Activated T-helper 1 cell treated with anti-CD3 and anti-CD28 coated beads, Interleukin-12 subunit alpha, Interleukin-12 subunit beta, Interleukin-2, Interleukin-4 antibody, amounts not matched to agents 30 ng/mL and 10 ng/mL and 1 ng/mL, durations not matched to agents 14 hours and 24 hours and 36 hours (primary cell): ENCODE results near the gene ADGRD1. TPM values are rescaled to one million over a fixed set of nuclear protein-coding genes. Genes with fewer than 3 reads are reported as not detected.

Experiments
- DNase-seq: peaks from one replicate; pipeline ENCODE4 v3.0.0; 2021; ENCODE audit warnings: low spot score
- H3K27ac Mint-ChIP-seq: one replicate; pipeline ENCODE4 v1.8.0; 2021; ENCODE audit warnings: mild to moderate bottlenecking, mixed read lengths
- H3K27me3 Mint-ChIP-seq: one replicate; pipeline ENCODE4 v1.8.0; 2022; ENCODE audit warnings: mild to moderate bottlenecking, moderate library complexity, mixed read lengths; ENCODE audit not compliant: insufficient read depth
- H3K36me3 Mint-ChIP-seq: one replicate; pipeline ENCODE4 v1.8.0; 2021; ENCODE audit warnings: low read depth, mixed read lengths
- H3K4me1 Mint-ChIP-seq: one replicate; pipeline ENCODE4 v1.8.0; 2021; ENCODE audit warnings: low read depth, mixed read lengths
- H3K4me3 Mint-ChIP-seq: one replicate; pipeline ENCODE4 v1.8.0; 2021; ENCODE audit warnings: mild to moderate bottlenecking, moderate library complexity, mixed read lengths
- H3K9me3 Mint-ChIP-seq: one replicate; pipeline ENCODE4 v1.8.0; 2021; ENCODE audit warnings: mixed read lengths
- intact Hi-C: fragments of 100-400 bp; cut with micrococcal nuclease; formaldehyde crosslinking; loops from one replicate; pipeline ENCODE4 v1.15.1; 2024
- total RNA-seq: library from RNA; stranded (reverse); gene quantifications from 2 replicates; pipeline ENCODE4 v1.2.3, GENCODE V29; 2022

ADGRD1 gene
- total RNA-seq, 1 donor from 2014 or later, result 0.18 TPM

DNA sequence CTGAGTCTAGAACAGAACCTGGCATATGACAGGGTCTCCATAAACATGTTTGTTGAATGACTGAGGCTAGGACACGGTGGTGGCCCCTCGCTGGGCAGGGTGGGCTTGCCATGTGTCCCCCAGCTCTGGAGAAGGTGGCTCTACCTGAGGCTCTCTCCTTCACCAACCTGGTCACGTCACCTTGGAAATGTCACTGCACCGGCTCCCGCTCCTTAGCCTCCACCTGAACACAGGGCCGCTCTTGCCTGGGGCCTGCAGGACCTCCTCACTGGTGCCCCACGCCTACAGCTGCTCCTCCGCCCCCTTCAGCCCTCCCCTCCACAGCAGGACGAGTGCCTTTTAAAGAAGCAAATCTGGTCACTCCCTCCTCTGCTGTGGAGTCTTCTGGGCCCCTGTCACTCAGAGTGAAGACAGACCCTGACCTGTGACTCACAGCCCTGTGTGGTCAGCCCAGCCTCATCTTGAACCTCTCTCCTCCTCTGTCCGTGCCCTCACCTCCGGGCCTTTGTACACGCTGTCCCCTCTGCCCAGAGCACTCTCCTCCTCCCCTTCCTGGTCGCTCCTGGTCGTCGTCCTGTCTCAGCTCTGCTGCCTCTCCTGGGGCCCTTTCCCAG, 81.0 kb downstream of the ADGRD1 start:
- Mint-ChIP-seq H3K9me3 (peaks cover 19% of the 10 kb centered on the region), H3K27me3 (no peaks in the 10 kb centered on the region), H3K4me3 (no peak overlapping the region), H3K4me1 (no peaks in the 10 kb centered on the region), H3K36me3 (no peaks in the 10 kb centered on the region), H3K27ac (no peak overlapping the region)
- DNase-seq, result no peak
- intact Hi-C loops, result no loop called here

DNA sequence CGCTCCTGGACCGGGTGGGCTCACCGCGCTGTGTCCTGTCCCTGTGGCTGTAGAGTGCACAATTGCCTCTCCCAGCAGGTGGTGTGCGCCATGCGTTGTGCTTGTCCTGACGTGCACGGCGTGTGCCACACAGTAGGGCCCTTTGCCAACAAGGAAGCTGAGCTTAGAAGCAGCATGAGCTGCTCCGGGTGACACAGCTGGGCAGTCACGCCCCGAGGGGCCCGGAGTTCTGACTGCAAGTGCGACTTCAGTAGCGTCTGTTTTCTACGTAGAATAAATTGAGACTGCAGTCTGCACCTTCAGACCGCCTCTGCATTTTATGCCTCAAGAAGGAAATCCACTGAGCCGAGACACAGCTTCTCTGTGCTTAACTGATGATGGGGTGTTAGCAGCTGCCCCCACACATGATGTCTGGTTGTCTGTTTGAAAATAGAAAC, 81.6 kb downstream of the ADGRD1 start:
- H3K4me1 Mint-ChIP-seq, result no peaks in the 10 kb centered on the region
- H3K9me3 Mint-ChIP-seq, result peaks cover 19% of the 10 kb centered on the region

DNA sequence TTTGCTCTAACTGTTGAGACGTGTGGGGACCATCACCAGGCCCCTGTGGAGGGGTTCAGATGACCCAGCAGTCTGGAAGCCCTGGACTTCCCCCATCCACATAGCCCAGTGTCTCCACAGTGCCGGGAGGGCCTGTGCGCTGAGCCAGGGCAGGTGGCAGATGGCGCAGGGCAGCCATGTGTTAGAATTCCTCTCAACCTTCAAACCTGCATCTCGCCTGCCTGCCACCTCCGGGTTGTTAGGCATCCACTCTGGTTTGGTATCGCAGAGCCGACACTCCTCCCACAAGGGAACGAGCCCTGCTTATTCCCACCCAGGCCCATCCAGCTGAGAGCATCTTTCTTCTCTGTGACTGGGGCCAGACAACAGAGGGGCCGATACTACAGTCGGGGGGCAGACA, 84.5 kb downstream of the ADGRD1 start:
- H3K4me3 Mint-ChIP-seq, result no peak overlapping the region
- no peaks in the 10 kb centered on the region for H3K27me3 Mint-ChIP-seq
- intact Hi-C loops, result no loop called here
- H3K9me3 Mint-ChIP-seq, result peaks cover 19% of the 10 kb centered on the region
- H3K36me3 Mint-ChIP-seq, result no peaks in the 10 kb centered on the region
- H3K4me1 Mint-ChIP-seq, result no peaks in the 10 kb centered on the region
- no peak overlapping the region for H3K27ac Mint-ChIP-seq
- DNase-seq, result no peak

More for the DNA sequence above, 81.6 kb downstream of the ADGRD1 start:
- no peak overlapping the region for H3K27ac Mint-ChIP-seq
- H3K27me3 Mint-ChIP-seq, result no peaks in the 10 kb centered on the region
- intact Hi-C loops, result no loop called here
- no peak overlapping the region for H3K4me3 Mint-ChIP-seq
- DNase-seq, result no peak
- H3K36me3 Mint-ChIP-seq, result no peaks in the 10 kb centered on the region

DNA sequence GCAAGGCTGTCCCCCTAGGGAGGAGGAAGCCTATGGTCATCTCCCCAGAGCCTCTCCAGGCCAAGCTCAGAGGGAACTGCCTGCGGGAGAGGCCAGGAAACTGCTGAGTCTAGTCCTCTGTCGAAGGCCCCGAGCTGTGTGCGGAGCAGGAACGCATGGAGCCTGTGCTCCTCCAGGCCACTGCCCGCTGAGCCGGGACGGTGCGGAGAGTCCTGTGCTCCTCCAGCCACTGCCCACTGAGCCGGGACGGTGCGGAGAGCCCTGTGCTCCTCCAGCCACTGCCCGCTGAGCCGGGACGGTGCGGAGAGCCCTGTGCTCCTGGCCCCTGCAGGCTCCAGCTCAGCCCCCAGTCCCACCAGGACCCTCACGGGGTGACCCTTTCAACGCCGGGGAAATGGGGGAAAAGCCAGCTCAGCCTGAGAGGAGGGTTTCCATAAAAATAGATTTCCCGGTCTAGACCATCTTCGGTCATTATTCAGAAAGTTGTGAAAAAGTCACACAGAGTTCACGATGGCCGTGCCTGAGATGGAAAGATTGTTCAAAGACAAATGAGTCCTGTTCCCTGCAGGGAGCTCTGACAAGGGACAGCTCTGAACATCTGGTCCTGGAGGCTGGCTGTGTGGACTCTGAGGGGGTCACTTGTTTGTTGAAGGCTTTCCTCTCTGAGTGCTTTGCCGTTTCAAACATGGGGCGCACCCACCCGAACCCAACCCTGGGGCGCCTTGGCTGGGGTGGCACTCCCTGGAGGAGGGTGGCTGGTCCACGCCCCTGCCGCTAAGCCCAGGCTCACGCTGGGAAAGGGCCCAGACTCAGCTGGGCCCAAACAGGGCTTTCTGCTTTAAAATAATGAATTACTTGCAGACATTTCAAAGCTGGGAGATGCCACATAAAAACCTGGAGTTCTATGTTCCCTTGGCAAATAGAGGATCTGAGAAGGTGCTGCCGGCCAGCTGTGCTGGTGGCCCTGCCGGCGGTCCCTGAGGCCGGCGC, 85.5 kb downstream of the ADGRD1 start:
- no peak overlapping the region for H3K4me3 Mint-ChIP-seq
- intact Hi-C loops, result no loop called here
- H3K36me3 Mint-ChIP-seq, result no peaks in the 10 kb centered on the region
- H3K27ac Mint-ChIP-seq, result no peak overlapping the region
- no peak for DNase-seq
- no peaks in the 10 kb centered on the region for H3K27me3 Mint-ChIP-seq
- H3K4me1 Mint-ChIP-seq, result no peaks in the 10 kb centered on the region
- H3K9me3 Mint-ChIP-seq, result peaks cover 19% of the 10 kb centered on the region

DNA sequence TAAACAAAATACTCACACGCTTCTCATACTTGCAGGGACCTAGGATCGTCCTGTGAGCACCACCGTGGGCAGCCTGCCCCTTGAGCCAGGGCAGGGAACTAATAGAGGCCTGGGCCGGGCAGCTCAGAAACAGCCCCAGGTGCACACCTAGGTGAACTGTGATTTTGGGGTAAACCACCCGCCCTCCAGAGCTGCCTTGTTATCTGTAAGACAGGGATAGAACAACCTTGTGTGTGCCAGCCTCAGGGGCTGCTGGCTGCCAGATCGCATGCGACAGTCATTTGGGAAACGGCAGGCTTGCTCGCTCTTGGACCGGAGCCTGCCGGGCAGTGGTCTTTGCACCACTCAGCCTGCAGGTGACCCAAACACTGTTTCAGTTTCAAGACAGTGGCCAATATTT, 86.8 kb downstream of the ADGRD1 start:
- intact Hi-C loops, result no loop called here
- Mint-ChIP-seq H3K9me3 (peaks cover 19% of the 10 kb centered on the region), H3K27me3 (no peaks in the 10 kb centered on the region), H3K4me3 (no peak overlapping the region), H3K27ac (no peak overlapping the region), H3K36me3 (no peaks in the 10 kb centered on the region), H3K4me1 (no peaks in the 10 kb centered on the region)
- DNase-seq, result no peak

DNA sequence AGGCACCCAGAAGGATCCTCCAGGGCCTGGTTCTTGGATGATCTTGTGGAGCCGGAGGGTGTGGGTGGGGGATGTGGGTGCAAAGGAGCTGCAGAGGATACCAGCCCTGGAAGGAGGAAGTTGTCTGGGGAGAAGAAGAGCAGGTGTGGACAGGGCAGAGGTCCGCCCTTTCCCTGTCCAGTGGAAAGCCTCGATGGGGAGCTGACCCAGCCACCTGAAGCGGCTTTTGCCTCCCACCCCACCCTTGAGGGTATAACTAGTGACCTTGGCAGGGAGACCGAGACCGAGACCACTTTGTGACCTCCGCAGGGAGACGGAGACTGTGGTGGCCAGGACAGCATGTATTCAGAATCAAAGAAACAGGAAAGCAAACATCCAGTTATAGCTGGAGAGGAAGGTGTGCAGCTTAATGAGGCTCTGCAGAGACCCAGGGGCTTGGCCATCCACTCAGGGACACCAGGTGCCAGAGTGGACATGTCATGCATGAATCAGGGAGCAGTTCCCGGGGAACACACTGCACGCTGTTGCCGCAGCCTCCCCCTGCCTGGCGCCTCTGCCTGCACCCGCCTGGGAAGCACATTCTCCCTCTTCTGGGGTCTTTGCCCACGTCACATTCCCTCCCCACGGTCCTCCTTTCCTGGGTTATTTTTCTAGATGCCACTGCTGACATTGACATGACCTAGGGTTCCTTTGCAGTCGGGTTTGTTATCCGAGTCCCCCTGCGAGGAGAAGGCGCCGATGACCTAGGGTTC, 87.7 kb downstream of the ADGRD1 start:
- H3K9me3 Mint-ChIP-seq, result peaks cover 15% of the 10 kb centered on the region
- no peaks in the 10 kb centered on the region for H3K36me3 Mint-ChIP-seq
- no peak overlapping the region for H3K27ac Mint-ChIP-seq
- no peak overlapping the region for H3K4me3 Mint-ChIP-seq
- H3K27me3 Mint-ChIP-seq, result no peaks in the 10 kb centered on the region
- DNase-seq, result no peak
- H3K4me1 Mint-ChIP-seq, result no peaks in the 10 kb centered on the region
- intact Hi-C loops, result no loop called here

DNA sequence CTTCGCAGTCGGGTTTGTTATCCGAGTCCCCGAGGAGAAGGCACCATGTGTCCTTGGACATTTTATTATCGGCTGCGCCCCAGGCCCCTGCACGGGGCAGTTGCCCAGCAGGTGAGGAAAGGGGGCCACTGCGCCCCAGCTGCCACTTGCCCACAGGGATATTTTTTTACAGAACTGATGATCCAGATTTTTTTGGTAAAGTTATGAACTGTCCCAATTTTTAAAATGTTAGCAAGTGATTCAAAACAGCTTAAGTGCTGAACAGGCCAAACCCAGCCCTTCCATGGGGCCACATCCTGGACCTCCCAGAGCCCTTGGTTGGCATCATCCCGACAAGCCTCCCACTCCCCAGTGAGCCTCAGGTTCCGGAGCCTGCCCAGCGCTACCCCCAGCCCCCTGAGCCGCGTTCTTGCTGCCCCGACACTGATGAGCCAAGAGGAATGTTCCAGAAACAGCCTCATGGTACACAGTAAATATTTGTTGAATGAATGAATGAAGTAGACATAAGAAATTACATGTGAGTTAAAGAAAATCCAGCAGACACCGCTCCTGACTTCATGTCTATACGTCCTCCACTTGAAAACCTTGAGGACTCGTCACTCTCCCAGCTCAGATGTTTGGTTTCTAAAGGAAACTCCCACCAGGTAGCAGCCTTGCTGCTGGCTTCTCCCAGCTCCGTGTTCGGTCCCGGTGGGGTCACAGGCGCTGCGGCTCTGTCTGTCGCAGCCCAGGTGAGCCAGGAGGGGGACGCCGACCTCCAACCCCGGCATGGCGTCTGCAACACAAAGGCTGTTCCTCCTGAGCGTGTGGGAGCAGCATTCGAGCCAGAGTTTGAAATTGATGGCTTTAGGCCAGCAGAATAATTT, 88.5 kb downstream of the ADGRD1 start:
- H3K36me3 Mint-ChIP-seq, result no peaks in the 10 kb centered on the region
- intact Hi-C loops, result no loop called here
- no peaks in the 10 kb centered on the region for H3K27me3 Mint-ChIP-seq
- DNase-seq, result no peak
- no peaks in the 10 kb centered on the region for H3K4me1 Mint-ChIP-seq
- H3K9me3 Mint-ChIP-seq, result peaks cover 9% of the 10 kb centered on the region
- no peak overlapping the region for H3K4me3 Mint-ChIP-seq
- no peak overlapping the region for H3K27ac Mint-ChIP-seq

DNA sequence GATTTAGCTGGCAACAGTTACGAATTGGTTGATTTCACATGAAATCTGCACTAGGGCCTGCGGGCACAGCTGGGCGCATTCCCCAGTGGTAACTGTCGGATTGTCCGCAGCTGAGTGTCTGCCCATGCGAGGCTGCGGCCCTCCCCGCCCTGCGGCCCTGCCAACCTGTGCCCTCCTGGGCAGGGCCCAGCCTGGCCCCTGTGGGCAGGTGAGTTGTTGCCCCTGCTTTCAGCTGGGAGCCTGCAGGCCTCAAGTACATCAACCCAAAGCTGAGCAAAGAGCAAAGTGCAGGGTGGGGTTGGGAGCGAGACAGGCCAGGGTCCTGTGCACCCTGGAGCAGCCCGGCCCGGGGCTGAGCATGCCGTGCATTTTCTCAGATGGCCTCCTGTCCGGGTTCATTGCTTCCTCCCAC, 89.1 kb downstream of the ADGRD1 start:
- peaks cover 4% of the 10 kb centered on the region for H3K9me3 Mint-ChIP-seq
- no peaks in the 10 kb centered on the region for H3K27me3 Mint-ChIP-seq
- no peaks in the 10 kb centered on the region for H3K4me1 Mint-ChIP-seq
- H3K27ac Mint-ChIP-seq, result no peak overlapping the region
- no peak for DNase-seq
- intact Hi-C loops, result no loop called here
- H3K4me3 Mint-ChIP-seq, result no peak overlapping the region
- H3K36me3 Mint-ChIP-seq, result no peaks in the 10 kb centered on the region

DNA sequence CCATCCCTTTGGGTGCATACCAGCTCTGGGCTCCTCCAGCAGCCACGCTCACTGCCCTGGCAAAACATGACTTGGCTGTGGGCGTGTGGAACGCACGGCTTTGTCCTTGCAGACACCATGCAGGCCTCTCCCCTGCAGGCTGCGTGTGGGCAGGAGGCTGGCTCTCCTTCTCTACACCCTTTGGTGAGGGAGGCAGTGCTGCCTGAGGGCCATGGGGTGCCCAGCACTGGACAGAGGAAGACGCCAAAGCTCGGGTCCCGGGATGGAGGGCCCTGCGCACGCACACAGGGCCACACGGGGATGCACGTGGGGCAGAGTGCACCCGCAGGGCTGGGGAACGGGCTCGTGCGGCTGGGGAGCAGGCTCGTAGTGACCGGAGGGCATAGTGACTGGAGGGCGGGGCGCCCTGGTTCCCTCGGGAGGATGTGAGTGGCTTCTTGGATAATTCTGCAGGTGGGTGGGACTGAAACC, 89.7 kb downstream of the ADGRD1 start:
- Mint-ChIP-seq H3K27me3 (no peaks in the 10 kb centered on the region), H3K4me3 (no peak overlapping the region)
- intact Hi-C loops, result no loop called here

DNA sequence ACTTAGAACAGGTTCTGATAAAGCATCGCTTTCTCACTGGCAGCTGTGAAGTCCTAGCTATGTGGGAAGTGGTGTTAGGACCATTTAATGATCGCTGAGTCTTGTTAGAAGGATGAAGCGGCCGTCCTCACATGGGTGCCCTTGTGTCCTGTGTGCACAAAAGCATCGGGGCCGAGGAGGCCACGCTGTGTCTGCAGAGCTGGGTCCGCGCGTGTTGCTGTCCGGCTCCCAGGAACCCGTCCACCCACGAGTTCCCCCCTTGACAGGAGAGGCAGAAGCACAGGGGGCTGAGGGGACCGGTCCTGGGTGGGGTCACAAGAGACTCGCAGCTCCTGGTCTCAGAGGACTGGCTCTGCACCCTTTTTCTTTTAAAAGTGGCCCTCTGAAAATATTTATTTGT, 90.4 kb downstream of the ADGRD1 start:
- Mint-ChIP-seq H3K4me3 (no peak overlapping the region), H3K27ac (no peak overlapping the region), H3K36me3 (no peaks in the 10 kb centered on the region), H3K27me3 (no peaks in the 10 kb centered on the region), H3K4me1 (no peaks in the 10 kb centered on the region), H3K9me3 (no peaks in the 10 kb centered on the region)
- DNase-seq, result no peak
- intact Hi-C loops, result no loop called here

More for the DNA sequence above, 89.7 kb downstream of the ADGRD1 start:
- Mint-ChIP-seq H3K27ac (no peak overlapping the region), H3K4me1 (no peaks in the 10 kb centered on the region), H3K9me3 (no peaks in the 10 kb centered on the region), H3K36me3 (no peaks in the 10 kb centered on the region)
- DNase-seq, result no peak

DNA sequence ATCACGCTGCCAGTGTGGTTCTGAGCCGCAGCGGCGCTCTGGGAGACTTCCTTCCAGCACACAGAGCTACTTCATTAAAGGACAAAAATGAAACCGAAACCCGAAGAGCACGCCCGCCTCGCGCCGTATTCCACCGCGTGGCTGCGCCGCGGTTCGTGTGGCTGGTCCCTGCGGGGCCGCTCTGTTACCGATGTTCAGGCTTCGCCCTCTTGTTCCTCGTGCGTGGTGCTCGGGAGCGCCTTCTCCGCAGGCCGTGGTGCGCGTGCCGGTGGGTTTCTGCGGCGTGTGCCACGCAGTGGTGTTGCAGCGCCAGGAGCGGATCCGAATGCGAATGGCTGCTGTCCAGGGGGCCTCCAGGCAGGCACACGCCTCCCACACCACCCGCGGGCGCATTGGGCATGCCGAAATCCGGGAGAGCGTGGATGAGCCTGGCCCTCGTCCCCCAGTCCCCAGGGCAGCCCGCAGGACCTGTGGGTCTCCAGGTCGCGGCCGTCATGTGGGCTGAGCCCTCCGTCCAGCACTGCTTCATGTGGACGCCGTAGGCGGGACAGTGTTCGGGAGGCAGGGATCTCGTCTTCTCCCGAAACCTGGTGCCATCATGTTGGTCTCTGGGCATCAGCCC, 91.2 kb downstream of the ADGRD1 start:
- no peak for DNase-seq
- Mint-ChIP-seq H3K4me3 (no peak overlapping the region), H3K4me1 (no peaks in the 10 kb centered on the region), H3K27me3 (no peaks in the 10 kb centered on the region), H3K9me3 (no peaks in the 10 kb centered on the region), H3K36me3 (no peaks in the 10 kb centered on the region), H3K27ac (no peak overlapping the region)
- intact Hi-C loops, result no loop called here
